Lower lobe of right lung (tissue), 2 donors: Measurements from ENCODE around the gene EPB41L3. TPM values are rescaled to one million over a fixed set of nuclear protein-coding genes. Genes with fewer than 3 reads are reported as not detected.
A peak's percentile ranks its signal among the peaks of the same experiment; 100 is the strongest.

Experiments
- ATAC-seq, 2 donors: fragments of 200-7000 bp; cut with Tn5 transposase; one replicate each; pipeline ENCODE4 v1.9.1; 2020 to 2022; ENCODE audit warnings: mild to moderate bottlenecking in 2 of 2, moderate library complexity in 2 of 2
- DNase-seq: peaks from one replicate; pipeline ENCODE4 v3.0.0-alpha.2; 2020
- H3K27ac ChIP-seq: fragments of 200-600 bp; one replicate; pipeline ENCODE4 v1.8.0; 2022
- H3K27me3 ChIP-seq: fragments of 200-600 bp; one replicate; pipeline ENCODE4 v1.8.0; 2022; ENCODE audit warnings: low read depth
- H3K36me3 ChIP-seq: fragments of 200-600 bp; one replicate; pipeline ENCODE4 v1.8.0; 2022; ENCODE audit warnings: mild to moderate bottlenecking
- H3K4me1 ChIP-seq: fragments of 200-600 bp; one replicate; pipeline ENCODE4 v1.8.0; 2022
- H3K4me3 ChIP-seq: fragments of 200-600 bp; one replicate; pipeline ENCODE4 v1.8.0; 2022; ENCODE audit warnings: mild to moderate bottlenecking
- H3K9me3 ChIP-seq: fragments of 200-600 bp; one replicate; pipeline ENCODE4 v1.8.0; 2022
- CTCF ChIP-seq: fragments of 200-600 bp; IDR thresholded peaks from one replicate; pipeline ENCODE4 v1.8.0; 2022; ENCODE audit warnings: antibody characterized with exemption, mild to moderate bottlenecking
- intact Hi-C: fragments of 100-400 bp; cut with DNase I; formaldehyde crosslinking; loops from one replicate; pipeline ENCODE4 v1.11.0; 2022
- total RNA-seq: library from RNA; stranded (reverse); fragmentation: NEBNext Ultra II Directional; extraction: Animal tissue kit (Norgen Biotek cat#: 25700); gene quantifications from one replicate; pipeline ENCODE4 v1.2.1, GENCODE V29; 2021
- donor health status: DM: no; HTN: yes; CAD: no; lungs with severe emphysema.

EPB41L3 gene
- total RNA-seq, 1 donor from 2014 or later, result 72.5 TPM

- intact Hi-C loops, result no loop called here
- ATAC-seq, result no peak
Measured at GRCh38 chr18:5476961-5477800, 66.6 kb downstream of the EPB41L3 start.

GRCh38 chr18:5475267-5475666 is 68.5 kb downstream of the EPB41L3 start:
- Histone ChIP-seq H3K9me3 (no peaks in the 10 kb centered on the region), H3K27me3 (no peaks in the 10 kb centered on the region), H3K4me1 (no peaks in the 10 kb centered on the region), H3K27ac (no peak overlapping the region), H3K4me3 (no peak overlapping the region), H3K36me3 (no peaks in the 10 kb centered on the region)
- ATAC-seq (peak; percentile 67 to 85), DNase-seq (no peak)
- intact Hi-C loops, result no loop called here
- TF ChIP-seq CTCF, result no peak

More at GRCh38 chr18:5476961-5477800, 66.6 kb downstream of the EPB41L3 start:
- no peaks in the 10 kb centered on the region for H3K4me1 ChIP-seq
- H3K27ac ChIP-seq, result no peak overlapping the region
- no peak for TF ChIP-seq CTCF
- no peak for DNase-seq
- H3K36me3 ChIP-seq, result no peaks in the 10 kb centered on the region
- no peaks in the 10 kb centered on the region for H3K27me3 ChIP-seq
- no peak overlapping the region for H3K4me3 ChIP-seq
- H3K9me3 ChIP-seq, result no peaks in the 10 kb centered on the region

GRCh38 chr18:5469340-5469739 is 74.5 kb downstream of the EPB41L3 start:
- Histone ChIP-seq H3K4me3 (no peak overlapping the region), H3K27me3 (no peaks in the 10 kb centered on the region), H3K9me3 (no peaks in the 10 kb centered on the region), H3K4me1 (no peaks in the 10 kb centered on the region), H3K27ac (no peak overlapping the region), H3K36me3 (no peaks in the 10 kb centered on the region)
- intact Hi-C loops, result no loop called here
- ATAC-seq, result no peak
- TF ChIP-seq CTCF, result no peak
- DNase-seq, result no peak

- no peak for TF ChIP-seq CTCF
- Histone ChIP-seq H3K36me3 (no peaks in the 10 kb centered on the region), H3K4me3 (no peak overlapping the region), H3K27ac (no peak overlapping the region), H3K27me3 (no peaks in the 10 kb centered on the region), H3K9me3 (no peaks in the 10 kb centered on the region), H3K4me1 (peaks cover 8% of the 10 kb centered on the region)
- no peak for DNase-seq
- intact Hi-C loops, result no loop called here
- no peak for ATAC-seq
Measured at GRCh38 chr18:5468394-5468793, 75.4 kb downstream of the EPB41L3 start.

GRCh38 chr18:5467671-5468070 is 76.1 kb downstream of the EPB41L3 start:
- H3K4me1 ChIP-seq, result peaks cover 15% of the 10 kb centered on the region
- no peak overlapping the region for H3K27ac ChIP-seq
- H3K36me3 ChIP-seq, result no peaks in the 10 kb centered on the region
- no peaks in the 10 kb centered on the region for H3K9me3 ChIP-seq
- ATAC-seq (no peak), DNase-seq (no peak)
- intact Hi-C loops, result no loop called here
- H3K27me3 ChIP-seq, result no peaks in the 10 kb centered on the region
- no peak for TF ChIP-seq CTCF
- no peak overlapping the region for H3K4me3 ChIP-seq
